ENCODE measurements around the gene TBC1D2. TPM values are rescaled to one million over a fixed set of nuclear protein-coding genes. Genes with fewer than 3 reads are reported as not detected.
"Not testable (repeated sequence)": the region's sequence is repeated elsewhere in the genome, so short reads cannot be mapped to it uniquely, and the experiment has no call there.

The TBC1D2 gene
- total RNA-seq, 1 donor from 2014 or later, result 17.4 TPM

DNA sequence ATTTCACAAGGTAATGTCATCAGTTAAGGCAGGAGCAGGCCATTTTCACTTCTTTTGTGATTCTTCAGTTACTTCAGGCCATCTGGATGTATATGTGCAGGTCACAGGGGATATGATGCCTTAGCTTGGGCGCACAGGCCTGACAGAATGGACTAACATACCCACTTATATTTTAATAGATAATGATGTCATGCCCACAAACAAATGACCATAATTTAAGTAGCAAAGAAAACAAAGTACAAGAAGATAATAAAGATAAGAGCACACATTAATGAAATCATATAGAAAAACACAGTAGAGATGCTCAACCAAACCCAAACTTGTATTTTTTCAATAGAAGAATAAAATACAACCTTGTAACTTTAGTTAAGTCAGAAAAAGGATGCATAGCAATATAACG is 19.7 kb upstream of the TBC1D2 start:
- ATAC-seq, result no peak
- no peak for DNase-seq (ENCODE audit: low spot score)

DNA sequence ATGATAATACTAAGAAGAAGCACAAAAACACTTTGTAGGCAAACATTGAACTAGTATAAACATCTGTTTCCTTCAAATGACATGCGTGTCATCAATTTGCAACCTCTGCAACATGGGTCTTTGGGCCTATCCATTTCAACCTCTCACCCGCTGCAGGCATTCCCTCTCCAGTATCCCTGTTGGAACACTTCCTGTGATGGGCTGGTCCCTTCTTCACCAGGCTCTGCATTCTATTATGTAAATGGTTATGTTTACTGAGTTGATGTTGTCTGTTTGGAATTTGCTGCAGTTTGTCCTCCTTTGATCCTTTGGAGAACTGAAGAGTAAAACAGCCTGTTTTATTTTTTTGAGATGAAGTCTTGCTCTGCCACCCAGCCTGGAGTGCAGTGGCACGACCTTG is 16.6 kb upstream of the TBC1D2 start:
- DNase-seq (ENCODE audit: low spot score) (no peak), ATAC-seq (no peak)

DNA sequence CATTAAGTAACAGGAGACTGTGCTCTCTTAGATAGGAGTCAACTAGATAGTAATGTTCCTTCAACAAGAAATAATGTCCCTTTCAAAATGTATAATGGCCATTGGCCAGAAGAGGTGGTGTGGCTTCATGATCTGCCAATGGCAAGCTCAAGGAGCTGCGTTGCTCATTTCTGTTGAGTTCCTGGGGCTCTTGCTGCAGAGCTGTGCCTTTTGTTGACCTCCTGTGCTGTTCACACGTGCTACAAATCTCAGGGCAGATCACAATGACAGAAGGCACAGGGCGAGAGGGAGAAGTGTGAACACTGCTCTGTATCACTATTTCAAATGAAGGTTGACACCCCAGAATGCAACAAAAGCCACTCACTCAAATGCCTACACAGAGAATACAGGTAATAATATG is 16.0 kb upstream of the TBC1D2 start:
- no peak for ATAC-seq
- no peak for DNase-seq (ENCODE audit: low spot score)

DNA sequence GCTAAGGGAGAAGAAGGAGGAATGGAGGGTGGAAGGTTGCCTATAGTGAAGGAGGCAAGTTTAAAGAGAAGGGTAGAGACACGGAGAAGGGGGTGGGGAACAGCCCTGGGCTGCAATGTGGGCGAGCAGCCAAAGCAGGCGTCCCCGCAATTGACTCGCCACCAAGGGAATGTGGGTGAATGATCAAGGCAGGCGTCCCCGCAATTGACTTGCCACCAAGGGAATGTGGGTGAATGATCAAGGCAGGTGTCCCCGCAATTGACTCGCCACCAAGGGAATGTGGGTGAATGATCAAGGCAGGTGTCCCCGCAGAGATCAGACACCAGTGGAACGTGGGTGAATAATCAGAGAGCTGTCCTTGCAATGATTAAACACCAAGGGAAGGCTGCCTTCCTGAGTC is 14.8 kb upstream of the TBC1D2 start:
- ATAC-seq; DNase-seq (ENCODE audit: low spot score): not testable (repeated sequence)

DNA sequence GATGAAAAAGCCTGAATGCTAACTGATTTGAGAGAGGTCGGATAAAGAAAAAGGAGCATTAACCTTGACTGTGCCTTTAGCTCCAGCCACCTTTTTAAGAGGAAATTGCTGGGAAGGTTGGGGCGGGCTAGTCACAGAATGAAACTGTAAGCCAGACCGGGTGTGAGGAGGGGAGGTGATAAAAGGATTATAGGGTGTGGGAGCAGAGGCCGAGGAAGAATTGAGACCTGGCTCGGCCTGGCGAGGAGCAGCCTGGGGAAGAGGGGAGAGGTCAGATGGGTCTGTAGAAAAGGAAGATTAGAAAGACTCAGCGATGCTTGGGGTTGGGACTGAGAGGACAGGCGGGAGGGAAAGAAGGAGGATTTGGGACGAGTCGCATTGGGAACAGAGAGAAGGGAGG is 14.2 kb upstream of the TBC1D2 start:
- not testable (repeated sequence) for DNase-seq (ENCODE audit: low spot score); ATAC-seq

DNA sequence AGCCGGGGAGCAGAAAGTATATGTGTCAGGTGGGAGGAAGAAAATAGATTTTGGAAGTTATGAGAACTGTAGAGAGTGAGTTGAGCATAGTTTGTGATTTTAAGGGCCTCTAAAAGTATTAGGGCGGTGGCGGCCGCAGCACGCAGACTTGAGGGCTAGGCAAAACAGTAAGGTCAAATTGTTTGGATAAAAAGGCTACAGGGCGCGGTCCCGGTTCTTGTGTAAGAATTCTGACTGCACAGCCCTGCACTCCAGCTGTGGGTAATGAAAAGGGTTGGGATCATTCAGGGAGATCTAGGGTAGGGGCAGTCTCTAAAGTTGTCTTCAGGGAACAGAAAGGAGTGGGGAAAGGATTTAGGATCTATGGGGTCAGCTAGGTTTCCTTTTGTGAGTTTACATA is 12.1 kb upstream of the TBC1D2 start:
- ATAC-seq; DNase-seq (ENCODE audit: low spot score): not testable (repeated sequence)

DNA sequence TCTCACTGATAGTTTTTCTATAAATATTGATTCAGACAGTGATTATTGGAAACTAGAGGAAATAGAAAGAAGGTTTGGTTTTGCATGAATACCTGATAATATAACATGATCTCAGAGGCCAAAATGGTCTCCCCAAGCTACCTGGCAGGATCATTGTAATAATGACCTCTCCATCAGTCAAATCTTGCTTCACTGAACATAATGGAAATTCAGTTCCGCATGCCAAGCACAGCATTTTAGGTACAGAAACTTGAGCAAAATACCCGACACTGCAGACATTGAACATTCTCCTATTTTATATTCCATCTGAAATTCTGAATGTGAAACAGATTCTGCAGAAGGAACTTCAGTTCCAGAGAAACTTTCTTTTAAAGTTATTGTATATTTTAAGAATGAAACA is 9.1 kb upstream of the TBC1D2 start:
- ATAC-seq (no peak), DNase-seq (ENCODE audit: low spot score) (no peak)

DNA sequence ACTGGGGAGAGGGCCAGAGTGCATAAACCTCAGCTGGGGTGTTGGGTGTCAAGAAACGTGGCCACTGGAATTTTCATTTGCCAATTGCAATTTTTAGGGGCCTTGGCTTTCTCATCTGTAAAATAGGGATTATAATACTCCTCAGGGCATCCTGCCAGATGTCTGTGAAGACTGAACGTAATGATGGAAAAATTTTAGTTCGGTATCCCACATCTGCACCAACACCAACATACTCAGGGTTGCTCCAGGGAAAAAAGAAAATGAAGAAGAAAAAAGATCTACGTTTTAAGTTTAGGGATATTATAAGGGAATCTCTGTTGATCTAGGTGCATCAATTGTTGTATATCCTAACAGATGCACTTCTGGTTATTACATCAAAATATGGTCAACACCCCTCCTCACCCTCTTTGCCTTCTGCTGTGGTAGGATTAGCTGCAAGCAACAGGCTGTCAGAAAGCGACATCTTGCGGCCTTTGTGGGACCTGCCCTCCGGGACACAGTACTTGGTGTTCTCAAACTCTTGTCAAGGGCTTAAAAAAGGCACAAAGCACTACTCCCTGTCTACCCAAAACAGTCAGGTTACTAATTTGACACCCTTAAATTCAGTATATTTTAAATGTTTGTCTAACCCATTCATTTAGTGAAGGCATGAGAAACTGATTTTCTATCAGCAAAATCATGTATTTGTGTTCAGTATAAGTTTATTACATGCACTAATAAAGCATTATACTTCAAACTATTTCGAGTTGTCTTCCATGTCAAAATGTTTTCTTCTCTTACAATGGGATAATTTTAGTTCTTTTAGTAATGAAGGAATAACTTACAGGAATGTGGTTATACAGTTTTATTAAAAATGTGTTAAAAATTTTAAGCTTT is 8.3 kb upstream of the TBC1D2 start:
- ATAC-seq, result peak; percentile 99
- peak; percentile 77 for DNase-seq (ENCODE audit: low spot score)

DNA sequence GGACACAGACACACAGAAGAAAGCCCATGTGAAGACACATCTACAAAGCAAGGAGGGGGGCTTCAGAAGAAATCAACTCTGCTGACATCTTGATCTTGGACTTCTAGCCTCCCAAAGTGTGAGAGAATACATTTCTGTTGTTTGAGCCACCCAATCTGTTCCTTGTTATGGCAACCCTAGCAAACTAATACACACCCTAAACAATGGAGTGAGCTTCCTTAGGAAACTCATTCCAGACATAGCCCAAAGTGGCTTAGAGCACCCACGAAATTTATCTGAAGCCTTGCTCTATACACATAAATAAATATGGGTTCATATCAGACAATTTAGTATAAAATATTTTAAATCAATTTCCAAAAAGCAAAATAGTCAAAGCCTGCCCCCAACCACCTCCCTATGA is 7.6 kb upstream of the TBC1D2 start:
- no peak for ATAC-seq
- no peak for DNase-seq (ENCODE audit: low spot score)

DNA sequence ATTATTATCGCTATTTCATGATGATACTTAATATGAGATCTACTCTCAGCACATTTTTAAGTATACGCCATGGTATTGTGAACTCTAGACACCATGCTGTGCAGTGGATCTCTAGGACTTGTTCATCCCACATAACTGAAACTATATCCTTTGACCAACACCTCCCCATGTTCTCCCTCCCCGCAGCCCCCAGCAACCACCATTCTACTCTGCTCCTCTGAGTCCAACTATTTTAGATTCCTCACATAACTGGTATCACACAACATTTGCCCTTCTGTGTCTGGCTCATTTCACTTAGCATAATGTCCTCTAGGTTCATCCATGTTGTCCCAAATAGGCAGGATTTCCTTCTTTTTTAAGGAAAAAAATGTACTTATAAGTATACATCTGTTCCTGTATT is 6.6 kb upstream of the TBC1D2 start:
- ATAC-seq (no peak), DNase-seq (ENCODE audit: low spot score) (no peak)

DNA sequence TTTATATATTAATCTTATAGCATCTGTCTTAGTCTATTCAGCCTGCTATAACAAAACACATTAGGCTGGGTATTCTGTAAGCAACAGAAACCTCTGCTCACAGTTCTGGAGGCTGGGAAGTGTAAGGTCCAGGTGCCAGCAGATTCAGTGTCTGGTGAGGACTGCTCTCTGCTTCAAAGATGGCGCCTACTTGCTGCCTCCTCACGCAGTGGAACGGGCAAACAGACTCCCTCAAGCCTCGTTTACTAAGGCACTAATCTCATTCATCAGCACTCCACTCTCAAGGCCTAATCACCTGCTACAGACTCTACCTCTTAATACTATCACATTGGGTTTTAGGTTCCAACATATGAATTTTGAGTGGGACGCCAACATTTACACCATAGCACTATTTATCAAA is 5.2 kb upstream of the TBC1D2 start:
- DNase-seq (ENCODE audit: low spot score) (no peak), ATAC-seq (no peak)

DNA sequence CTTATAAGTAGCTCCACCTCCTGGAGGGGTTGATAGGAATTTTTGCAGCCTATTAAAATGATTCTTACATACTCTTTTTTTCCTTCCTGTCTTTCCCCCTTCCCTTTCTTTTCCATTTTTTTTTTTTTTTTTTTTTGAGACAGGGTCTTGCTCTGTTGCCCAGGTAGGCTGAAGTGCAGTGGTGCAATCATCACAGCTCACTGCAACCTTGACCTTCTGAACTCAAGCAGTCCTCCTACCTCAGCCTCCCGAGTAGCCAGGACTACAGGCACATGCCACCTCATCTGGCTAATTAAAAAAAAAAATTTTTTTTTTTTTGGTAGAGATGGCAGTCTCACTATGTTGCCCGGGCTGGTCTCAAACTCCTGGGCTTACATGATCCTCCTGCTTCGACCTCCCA is 4.3 kb upstream of the TBC1D2 start:
- no peak for DNase-seq (ENCODE audit: low spot score)
- ATAC-seq, result no peak

DNA sequence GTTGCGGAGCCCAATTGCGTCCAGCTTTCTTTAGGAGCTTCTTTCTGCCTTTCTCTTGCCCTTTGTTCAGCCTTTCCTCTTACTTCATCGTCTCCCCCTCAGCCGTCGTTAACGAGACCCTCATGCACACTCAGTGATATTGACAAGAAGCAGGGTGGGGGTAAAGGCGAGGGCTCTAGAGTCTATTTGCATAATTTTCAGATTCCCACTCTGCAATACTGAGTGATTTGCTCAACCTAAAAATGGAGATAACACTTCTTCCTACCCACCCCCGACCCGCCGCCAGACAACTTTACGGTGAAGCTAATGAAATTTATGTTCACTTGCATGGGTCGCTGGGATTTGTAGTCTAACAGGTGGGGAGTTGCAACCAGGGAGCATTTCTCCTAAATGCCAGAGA is 1.3 kb upstream of the TBC1D2 start:
- DNase-seq (ENCODE audit: low spot score) (no peak), ATAC-seq (no peak)

DNA sequence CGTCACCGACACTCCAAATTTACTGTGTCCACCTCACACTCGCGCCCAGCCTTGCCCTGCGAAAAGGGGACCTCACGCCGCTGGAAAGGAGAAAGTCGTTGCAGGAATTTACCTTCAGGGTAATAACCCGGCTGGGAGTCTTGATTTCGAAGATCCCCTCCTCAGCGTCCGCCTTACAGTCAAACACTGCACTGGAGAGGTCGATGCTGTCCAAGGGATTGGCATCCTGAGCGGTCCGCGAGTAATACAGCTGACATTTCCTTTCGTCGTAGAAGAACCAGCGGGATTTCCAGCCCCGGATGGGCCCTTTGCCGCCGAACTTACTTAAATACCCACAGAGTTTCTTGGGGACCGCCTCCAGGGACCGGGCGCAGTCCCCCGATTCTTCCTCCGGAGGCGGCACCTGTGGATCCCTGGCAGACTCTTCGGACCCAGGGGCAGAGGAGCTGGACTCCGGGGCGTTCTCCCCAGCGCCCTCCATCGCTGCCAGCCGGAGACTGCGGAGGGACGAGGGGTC is 330 bp downstream of the TBC1D2 start:
- ATAC-seq (peak; percentile 15), DNase-seq (ENCODE audit: low spot score) (no peak)

DNA sequence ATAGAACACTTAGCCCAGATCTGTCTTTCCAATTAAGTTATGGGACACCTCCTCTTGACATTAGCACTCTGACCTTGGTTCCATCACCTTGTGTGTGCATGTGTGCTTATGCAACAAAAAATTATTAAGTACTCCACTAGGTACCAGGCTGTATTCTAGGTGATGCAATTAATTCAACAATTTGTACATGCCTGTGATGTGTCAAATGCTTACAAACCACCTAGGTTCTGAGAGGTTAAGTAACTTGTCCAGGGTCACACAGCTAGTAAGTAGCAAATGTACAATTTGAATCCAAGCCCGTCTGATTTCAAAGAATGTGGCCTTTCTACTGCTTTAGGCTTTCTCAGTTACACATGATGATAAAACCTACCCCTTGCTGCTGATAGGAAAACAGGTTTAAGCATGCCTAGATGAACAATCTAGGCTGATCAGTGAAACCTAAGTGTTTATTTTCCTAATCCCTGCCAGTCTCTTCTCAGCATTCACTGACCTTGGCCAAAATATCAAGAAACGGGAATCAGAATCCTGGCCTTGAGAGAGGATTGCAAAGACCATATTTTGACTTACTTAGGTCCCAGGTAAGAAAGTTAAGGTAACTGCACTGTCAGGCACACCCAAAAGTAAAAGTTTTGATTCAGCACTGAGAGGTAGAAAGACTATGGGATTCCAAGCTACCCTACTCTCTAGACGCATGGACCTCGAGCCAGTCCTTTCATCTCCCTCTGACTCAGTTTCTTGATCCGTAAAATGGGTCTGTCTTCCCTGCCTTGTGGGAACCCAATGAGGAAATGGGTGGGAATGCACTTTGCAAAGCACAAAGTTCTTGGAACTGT is 1.0 kb downstream of the TBC1D2 start:
- ATAC-seq, result no peak

DNA sequence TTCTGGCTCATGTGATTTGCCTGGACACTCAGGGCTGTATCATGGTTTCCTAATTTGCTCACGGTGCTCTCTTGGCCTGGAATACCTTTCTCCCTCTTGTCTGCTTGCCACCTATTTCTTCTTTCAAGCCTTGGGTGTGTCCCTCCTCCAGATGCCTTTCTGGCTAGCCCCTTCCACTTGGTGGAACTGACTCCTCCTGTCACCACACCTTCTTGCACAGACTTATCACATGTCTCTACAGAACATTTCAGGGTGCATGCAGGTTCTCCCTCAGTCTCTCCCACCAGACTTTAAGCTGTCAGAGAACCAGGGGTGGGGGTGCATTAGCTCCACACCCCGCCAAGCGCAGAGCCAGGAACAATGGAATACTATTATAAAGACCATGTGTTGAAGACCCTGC is 1.9 kb downstream of the TBC1D2 start:
- ATAC-seq (no peak), DNase-seq (ENCODE audit: low spot score) (no peak)

More for the DNA sequence above, 1.0 kb downstream of the TBC1D2 start:
- DNase-seq (ENCODE audit: low spot score), result no peak

DNA sequence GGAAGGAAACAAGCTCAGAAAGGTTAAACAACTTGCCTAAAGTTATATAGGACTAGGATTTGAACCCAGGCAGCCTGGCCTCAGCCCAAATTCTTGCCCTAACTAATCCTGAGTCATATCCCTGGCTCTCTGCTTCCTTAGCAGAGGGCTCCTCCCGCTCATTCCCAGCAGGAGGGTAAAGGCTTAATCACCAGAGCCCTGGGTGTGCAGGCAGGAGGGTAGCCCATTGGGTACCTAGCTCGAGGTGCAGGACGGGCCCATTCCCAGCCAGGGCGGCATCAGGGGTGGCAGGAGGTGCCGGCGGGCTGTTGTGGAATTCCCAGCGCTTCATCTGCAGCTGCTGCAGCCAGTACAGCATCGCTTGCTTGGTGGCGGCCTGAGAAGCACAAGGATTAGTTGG is 3.9 kb downstream of the TBC1D2 start:
- no peak for ATAC-seq
- no peak for DNase-seq (ENCODE audit: low spot score)

DNA sequence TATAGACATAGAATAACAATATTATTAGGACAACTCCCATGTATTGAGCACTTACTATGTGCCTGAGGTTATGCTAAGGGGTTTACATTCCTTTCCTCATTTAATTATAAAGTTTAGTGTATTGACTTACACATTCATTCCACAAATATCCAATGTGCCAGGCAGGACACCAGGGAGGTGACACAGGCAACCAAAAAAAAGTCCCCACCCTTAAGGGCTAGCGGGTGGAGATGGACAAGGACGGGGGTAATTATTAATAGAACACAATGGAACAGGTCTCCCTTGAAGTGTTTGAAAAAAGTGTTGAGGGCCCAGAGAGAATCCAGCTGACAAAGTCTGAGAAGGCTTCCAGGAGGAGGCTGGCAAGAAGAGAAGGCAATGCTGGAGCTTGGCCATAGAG is 5.7 kb downstream of the TBC1D2 start:
- ATAC-seq, result no peak

DNA sequence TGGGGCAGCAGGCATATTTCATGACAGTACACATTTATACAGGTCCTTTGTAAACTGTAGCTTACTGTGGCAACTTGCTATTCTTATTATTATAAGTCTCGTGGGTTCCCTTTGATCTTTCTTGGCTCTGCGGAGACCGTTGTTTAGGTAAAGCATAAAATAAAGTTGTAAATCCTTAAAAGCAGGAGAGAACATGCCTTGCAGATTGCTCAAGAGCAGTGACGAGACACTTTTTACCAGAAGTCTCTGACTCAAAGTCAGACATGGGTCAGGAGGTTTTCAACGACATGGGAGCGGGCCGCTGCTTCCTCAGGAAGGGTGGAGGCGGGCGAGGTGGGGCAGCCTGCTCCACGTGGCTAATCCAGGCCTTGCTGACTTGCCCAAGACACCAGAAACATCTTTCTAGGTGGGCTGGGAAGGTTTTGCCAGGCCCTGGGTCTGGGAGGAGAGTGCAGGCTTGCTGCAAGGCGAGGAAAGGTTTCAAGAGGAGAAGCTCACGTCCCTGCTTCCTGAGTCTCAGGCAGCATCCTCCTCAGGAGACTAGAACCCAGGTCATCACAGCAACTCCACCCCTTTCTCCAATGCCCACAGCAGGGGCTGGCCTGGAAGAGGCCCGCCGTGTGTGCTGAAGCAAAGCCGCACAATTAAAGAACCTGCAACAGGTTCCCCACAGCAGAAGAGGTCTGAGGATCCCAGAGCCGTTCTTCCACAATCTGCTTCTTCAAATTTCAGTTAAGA is 6.5 kb downstream of the TBC1D2 start:
- ATAC-seq (peak; percentile 59), DNase-seq (ENCODE audit: low spot score) (no peak)

More for the DNA sequence above, 5.7 kb downstream of the TBC1D2 start:
- DNase-seq (ENCODE audit: low spot score), result no peak

DNA sequence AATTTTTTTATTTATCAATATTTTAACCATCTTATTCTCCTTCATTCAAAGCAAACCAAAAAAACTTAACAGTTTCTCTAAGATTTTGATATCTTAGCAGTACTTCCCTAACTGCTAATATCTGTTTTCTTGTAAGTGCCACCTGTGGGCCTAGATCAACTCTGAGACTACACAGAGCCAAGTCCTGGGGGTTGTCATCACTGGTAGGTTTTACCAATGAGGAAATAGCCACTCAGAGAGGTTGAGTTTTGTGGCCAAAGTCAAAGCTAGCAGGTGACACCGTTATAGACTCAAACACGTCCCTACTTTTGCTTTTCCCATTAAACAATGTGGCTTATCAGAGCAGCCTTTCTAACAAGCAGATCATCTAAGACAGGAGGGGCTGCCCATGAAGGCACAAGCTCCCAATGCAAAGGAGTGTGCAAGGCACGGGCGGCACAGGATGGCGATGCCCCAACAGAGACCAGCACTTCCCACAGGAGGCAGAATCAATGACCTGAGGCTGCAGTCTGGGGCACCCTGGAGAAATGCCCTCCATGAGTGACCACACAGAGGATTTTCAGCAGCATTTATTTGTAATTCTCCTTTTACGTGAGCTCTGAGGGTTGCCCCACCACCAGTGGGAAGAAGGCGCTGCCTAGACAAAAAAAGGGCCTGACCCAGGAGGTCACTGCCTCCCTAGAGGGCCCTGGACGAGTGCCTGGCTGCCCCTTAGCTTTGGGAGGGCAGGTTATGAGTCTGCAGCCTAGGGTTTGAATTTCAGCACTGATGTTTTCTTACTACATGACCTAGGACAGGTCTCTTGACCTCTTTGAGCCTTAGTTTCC is 7.4 kb downstream of the TBC1D2 start:
- no peak for ATAC-seq
- DNase-seq (ENCODE audit: low spot score), result no peak
